Colon (tissue), 2 donors: ENCODE results near the gene ALG1.

Experiments
- FAIRE-seq: peaks from 2 replicates; lab custom pipeline; 2012; peaks lifted over from hg19 to GRCh38; lab: Jason Lieb, UNC
- donor health status: control.
- donor health status: control.

The ALG1 gene, protein sequence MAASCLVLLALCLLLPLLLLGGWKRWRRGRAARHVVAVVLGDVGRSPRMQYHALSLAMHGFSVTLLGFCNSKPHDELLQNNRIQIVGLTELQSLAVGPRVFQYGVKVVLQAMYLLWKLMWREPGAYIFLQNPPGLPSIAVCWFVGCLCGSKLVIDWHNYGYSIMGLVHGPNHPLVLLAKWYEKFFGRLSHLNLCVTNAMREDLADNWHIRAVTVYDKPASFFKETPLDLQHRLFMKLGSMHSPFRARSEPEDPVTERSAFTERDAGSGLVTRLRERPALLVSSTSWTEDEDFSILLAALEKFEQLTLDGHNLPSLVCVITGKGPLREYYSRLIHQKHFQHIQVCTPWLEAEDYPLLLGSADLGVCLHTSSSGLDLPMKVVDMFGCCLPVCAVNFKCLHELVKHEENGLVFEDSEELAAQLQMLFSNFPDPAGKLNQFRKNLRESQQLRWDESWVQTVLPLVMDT

DNA sequence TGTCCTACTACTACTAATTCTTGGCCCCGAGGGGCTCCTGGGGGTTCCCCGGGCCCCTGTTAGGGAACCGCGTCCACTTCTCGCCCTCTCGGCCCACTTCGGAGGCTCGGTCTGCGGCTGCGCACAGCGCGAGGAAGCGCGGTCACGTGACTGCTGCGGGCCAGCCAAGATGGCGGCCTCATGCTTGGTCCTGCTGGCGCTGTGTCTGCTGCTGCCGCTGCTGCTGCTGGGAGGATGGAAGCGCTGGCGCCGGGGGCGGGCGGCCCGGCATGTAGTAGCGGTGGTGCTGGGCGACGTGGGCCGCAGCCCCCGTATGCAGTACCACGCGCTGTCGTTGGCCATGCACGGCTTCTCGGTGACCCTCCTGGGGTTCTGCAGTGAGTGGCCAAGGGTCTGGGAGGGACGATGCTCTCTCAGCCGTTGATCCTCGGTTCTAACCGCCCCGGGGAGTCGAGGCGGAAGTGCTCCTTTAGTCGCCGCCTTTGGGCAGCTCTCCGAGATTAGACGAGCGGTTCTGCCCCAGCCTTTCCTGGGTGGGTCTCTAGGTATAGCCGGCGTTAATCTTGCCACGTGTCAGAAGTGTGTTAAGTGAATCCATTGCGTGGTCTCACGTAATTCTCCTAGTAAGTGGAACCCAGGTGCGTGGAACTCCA, at the start of gene ALG1:
Gene ALG1 (plus strand): TSS at position 163 of the 653 bp plus-strand sequence. CDS start 7 bp downstream, at position 170.
- no peak for FAIRE-seq

DNA sequence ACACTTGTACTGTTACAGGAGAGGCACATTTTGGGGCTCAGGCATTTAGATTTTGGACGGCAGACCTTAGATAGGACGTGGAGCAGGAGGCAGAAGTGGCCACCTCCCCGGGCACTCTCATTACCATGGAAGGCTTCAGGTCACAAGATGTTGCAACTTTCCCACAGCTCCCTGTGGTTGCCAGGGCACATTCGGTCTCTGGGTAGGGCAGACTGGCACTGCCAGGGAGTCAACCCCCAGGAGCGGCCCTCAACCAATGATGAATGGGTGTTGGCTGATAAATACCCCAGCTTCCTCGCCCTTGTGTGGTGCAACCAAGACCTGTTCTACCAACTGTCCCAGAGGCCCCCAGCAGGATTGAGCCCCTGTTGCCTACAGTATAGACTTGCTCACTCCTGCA, 49.1 kb upstream of the ALG1 start:
- no peak for FAIRE-seq

DNA sequence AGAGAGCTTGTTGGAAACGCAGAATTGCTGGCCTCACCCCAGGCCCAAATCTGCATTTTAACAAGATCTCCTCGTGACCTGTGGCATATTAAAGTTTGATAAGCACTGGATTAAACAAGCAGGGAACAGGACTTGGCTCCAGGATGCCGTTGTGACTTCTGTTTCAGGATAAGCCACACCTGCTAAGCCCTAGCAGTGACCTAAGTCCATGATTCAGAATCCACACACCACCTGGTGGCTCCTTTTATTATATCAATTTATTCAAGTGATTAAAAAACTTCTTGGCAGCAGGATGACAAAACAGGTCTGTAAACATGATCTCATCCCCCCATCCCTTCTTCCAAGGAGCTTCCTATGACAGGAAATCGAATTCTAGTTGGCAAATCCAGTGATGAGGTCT, 47.0 kb upstream of the ALG1 start:
- FAIRE-seq = no peak

DNA sequence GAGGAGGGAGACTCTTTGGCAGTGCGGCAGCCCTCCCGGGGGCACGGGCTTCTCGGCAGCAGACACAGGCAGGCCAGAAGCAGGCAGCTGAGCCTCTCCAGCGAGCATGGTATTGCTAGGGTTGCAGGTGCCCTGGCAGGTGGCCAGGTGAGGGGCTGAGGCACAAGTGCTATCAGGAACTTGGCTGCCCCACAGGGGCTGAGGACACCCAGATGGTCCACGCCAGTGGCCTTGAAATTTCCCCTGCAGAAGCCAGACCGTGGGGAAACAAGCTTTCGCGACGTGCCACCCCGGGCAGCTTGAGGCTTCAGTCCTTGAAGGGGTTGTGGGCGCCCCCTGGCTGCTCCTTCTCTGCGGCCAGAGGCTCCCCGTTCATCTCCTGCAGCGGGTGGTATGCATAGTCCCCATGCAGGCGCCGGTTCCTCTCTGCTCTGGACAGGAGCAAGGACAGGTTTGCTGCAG, 46.4 kb upstream of the ALG1 start:
- FAIRE-seq = no peak

DNA sequence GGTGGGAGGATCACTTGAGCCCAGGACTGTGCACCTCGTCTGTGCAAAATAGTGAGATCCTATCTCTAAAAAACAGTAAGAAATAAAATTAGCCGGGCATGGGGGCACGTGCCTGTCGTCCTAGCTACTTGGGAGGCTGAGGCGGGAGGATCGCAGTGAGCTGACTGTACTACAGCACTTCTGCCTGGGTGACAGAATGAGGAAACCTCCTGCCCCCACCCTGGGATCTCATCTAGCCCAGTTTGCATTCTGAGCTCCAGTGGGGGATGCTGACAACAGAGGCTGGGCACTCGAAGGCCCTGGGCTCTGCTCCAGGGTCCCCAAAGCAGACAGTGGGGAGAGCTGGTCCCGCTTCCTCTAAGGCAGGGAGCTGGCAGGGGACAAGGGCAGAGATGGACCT, 45.0 kb upstream of the ALG1 start:
- no peak for FAIRE-seq

DNA sequence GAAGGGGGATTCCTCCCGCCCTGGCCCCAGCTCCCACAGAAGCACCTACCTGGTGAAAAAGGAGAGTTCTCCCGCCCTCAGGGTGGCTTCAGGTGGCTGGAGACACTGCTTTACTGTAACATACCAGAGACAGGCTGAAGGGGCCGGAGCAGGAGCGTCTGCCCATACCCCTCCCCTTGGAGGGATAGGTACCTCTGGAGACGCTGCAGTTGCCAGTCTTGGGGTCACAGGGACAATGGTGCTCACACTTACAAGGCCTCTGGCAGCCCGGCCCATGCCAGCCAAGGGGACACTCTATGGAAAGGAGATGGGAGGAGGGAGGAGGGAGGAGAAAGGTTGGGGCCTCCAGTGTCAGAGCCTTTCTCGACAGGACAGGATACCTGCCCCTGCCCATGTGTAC, 44.6 kb upstream of the ALG1 start:
- FAIRE-seq = no peak

DNA sequence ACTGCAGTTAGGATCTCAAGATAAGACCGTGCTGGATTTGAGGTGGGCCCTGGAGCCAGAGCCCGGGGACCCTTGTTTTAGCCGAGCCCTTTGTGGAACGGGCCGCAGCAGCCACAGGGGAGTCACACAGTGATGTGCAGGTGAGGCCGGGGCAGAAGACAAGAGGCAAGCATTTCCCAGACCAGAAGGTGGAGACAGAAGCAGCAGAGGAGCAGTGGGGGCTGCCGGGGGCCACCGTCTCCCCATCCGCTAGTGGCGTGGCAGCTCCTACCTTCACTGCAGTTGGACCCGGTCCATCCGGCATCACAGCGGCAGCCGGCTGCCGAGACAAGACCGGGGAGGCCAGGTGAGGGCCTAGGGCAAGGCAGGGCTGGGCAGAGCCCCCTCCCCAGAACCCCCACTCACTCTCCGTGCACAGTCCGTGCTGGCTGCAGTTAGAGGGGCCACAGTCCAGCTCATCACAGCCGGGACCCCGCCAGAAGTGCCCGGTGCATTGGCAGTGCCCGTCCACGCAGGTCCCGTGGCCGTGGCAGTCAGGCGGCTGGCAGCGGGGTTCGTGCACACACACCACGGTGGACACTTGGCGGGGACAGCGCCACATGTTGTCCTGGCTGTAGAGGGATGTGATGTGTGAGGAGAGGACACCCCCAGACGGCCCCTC, 43.9 kb upstream of the ALG1 start:
- FAIRE-seq = no peak

DNA sequence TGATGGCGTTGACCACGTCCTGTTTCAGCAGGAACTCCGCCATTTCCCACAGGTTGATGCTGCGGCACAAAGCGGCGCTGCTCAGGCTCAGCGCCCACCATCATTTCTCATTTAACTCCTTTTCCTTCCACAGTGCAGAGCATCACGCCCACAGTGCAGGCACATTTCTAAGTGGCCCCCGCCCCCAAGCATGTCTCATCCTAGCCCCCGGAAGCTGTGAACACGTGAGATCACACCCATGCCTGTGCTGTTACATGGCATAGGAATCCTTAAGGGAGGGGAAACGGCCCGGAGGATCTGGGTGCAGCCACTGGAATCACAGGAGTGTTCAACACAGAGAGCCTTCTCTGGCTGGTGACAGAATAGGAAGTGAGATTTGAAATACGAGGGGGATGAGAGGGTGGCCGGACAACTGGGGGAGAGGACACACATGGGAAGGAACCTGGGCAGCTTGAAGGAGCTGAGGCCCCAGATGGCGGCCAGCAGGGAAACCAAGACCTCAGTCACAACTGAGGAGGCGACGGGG, 42.6 kb upstream of the ALG1 start:
- FAIRE-seq = no peak

DNA sequence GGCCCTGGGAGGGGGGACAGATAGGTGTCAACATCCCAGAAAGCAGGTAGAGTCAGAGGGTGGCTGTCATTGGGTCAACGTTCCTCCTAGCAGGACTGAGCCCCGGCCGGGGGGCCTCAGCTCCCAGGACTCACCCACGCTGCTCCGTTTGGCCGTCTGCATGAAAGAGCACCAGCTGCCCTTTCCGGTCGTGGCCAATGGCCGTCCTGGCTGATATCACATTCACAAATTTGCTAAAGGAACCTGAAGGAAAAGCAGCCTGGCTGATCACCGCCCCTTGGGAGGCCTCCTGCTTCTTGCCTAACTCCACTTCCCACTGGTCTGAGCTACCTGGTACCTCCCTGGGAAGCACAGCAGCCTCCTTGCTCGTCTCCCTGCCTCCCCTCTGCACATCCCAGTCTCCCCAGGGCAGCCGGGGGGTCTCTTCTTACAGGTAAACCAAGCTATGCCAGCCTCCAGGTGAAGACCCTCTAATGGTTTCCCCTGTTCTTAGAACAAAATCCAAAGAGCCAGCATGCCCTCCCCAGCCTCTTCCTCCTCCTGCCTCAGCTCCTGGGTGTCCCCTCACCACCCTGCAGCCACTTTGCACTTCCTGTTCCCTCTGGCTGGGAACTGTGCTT, 41.3 kb upstream of the ALG1 start:
- FAIRE-seq = no peak

DNA sequence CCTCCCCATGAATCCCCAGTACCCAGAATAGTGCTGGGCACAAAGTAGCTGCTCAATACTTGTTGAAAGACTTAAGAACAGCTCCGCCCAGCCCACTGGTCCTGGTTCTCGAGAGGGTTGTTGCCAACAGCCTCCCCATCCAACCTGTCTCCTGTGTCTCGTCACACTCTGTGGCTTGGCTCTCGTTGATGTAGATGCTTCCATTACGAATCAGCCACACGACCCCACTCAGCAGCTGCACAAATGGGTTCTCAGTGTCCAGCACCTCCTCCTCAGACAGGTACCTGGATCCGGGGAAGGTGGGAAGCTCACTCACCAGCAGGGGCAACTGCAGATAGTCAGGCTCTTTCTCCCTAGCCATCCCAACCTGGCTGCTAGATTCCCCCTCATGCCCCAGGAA, 40.0 kb upstream of the ALG1 start:
- FAIRE-seq = no peak

DNA sequence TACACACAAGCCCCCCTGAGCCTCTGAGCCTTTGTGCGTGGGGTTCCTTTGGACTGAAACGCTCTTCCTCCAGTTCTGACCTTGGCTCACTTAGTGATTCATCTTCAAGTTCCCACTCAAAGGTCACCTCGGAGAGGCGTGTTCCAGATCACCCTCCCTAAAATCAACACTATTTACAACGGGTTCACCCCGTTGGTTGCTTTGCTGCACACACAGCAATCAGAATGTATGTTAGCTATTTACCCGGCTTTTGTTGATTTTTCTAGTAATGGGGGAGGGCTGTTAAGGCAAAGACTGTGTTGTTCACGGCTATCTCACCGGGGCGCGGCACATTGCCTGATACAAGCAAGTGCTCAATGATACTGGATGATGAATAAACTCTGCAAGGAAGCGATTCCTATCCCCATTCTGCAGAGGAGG, 38.9 kb upstream of the ALG1 start:
- no peak for FAIRE-seq

DNA sequence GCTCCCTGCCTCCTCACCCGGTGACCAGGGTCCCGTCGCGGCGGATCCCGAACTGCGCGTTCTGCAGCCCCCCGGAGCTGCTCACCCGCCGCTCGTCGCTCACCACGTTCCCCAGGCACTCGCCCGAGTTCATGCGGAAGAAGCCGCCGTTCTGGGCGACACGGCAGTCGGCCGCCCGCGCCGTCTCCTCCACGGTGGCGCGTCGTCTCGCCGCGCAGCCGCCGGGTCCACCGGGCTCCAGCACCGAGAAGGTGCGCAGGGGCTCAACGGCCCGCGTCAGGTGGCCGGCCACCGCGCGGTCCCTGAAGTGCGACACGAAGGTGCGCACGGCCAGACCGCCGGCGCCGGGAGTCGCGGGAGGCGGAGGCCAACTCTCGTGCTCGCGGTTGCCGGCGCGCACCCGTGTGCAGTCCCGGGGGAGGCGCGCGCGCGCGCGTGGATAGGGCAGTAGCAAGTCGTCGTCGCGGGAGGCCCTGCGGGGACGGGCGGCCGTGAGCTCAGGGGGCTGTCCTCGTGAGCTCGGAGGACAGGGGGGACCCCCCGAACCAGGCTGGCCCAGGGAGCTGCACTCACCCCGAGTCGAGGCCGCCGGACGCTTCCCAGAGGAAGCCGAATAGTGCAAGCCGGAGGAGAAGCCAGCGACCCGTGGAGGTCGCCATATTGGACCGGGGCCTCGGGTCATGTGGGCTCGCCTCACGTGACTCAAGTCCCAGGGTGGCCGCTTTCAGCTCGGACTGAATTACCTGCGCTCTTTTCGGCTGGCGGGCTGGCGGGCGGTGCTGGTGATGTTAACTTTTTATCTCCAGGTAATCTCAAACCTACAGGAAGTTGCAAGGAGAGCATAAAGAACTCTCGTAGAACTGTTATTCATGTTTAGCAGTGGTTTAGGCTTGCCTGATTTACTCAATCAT, 38.1 kb upstream of the ALG1 start, which contains the start of gene NAGPA:
Gene NAGPA (minus strand): TSS at position 680 of the 911 bp plus-strand sequence. CDS start 21 bp downstream, at position 659.
- FAIRE-seq = no peak

DNA sequence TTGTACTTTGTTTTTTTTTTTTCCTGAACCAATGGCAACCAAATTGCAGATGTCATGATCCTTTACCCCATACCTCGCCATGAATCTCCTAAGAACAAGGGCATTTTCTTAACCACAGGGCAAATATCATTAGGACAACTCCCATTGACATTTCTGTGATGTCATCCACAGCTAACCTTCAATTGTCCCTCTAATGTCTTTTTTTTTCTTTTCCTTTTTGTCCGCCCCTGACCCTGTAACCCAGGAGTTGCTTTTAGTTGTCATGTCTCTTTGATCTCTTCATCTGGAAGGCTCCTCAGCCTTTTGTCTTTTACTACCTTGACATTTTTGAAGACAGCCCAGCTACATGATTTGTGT, 37.5 kb upstream of the ALG1 start:
- FAIRE-seq = no peak

DNA sequence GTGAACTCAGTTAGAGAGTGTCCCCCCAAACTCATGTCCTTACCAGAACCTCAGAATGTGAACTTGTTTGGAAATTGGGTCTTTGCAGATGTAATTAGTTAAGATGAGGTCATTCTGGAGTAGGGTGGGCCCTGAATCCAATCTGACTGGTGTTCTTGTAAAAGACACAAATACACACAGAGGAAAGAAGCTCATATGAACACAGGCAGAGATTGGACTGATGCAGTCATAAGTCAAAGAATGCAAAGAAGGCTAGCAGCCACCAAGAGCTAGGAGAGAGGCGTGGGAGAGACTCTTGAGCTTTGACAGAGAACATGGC, 35.8 kb upstream of the ALG1 start:
- FAIRE-seq = no peak

DNA sequence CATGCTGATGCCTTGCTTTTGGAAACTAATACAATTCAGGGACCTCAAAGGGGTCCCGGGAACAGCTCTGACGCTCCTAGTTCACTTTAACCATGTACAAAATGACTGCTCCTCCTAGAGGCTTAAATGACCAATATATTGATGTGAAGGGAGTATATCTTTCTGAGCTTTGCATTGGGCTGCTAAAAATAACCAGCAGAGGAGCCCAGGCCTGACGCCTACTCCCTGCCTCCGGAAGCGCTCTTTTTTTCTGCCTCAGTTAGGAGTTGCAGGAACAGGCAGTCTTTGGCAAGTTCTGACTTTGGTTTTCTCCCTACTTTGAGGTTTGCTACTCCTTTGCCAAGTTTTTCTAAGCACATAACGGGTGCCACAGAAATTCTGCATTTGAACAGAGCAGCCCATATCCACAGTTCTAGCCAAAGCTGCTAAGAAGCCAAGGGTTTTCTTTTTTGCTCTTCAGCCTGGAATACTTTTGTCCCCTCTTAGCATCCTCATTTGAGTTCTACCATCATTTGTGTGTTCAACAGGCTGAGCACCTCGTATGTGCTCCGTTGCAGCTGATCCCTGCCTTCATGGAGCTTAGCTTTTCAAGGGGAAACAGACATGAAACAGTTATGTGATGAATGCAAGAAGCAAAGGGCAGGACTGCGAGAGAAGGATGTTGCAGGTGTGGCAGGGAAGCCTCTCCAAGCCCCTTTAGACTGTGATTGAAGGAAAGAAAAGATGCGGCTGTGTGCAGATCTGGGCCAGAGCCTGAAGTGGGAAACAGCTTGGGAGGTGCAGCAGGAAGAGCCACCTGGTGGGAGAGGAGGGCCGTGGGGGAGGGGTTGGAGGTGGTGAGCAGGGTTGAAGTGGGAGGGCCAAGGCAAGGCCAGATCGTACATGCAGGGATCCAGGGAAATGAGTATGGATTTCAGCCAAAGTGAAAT, 35.2 kb upstream of the ALG1 start:
- FAIRE-seq = no peak

DNA sequence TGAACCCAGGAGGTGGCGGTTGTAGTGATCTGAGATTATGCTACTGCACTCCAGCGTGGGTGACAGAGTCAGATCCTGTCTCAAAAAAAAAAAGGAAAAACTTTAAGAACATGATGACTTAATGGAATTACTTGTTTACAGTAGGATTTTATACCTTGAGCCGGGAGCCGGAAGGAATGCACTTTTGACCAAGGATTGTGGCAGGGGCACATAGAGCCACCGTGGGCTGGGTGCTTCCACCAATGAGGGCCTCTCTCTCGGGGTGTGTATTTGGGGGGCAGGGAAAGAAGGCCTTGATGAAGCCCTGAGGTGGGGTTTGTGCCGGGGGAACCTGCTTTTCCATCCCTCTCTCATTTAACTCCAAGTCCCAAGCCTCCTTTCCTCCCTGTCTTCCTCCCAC, 31.2 kb upstream of the ALG1 start:
- no peak for FAIRE-seq

DNA sequence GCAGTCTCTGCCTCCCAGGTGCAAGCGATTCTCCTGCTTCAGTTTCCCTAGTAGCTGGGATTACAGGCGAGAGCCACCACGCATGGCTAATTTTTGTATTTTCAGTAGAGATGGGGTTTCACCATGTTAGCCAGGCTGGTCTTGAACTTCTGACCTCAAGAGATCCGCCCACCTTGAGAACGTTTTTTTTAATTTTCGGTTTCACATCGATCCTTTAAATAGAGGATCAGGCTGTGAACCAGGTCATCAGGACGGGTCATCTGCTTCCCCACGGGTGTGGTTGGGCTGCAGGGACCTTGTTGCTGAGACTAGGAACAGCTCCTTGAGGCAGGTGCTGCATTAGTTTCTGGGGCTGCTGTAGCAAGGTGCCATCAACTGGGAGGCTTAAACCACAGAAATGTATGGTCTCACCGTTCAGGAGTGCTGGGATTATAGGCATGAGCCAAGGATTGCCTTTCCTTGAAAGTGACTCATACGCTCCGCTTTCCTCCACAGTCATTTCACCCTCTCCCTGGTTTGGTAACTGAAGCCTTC, 30.0 kb upstream of the ALG1 start:
- FAIRE-seq = no peak

DNA sequence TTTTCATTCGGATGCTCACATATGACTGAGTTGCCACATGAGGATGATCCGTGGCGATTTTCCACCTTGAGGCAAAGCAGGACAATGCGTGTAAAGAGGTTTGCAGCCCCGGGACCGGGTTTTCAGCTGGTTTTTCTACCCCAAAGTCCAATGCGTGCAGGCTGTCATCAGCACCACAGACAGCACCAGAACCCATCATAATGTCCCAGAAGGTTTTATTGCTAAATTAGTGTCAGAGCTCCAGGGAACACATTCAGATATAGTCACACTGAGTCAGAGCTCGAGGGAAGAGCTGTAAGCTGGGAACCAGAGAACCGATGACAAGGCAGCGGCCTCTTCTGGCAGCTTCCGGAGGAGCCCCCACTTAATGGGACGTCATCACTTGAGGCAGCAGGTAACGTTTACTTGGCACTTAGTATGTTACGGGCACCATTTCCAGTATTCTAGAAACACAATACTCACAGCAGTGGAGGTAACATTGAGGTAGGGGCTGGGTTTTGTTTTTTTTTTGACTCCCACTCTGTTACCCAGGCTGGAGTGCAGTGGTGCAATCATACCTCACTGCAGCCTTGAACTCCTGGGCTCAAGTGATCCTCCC, 29.0 kb upstream of the ALG1 start:
- FAIRE-seq = no peak

DNA sequence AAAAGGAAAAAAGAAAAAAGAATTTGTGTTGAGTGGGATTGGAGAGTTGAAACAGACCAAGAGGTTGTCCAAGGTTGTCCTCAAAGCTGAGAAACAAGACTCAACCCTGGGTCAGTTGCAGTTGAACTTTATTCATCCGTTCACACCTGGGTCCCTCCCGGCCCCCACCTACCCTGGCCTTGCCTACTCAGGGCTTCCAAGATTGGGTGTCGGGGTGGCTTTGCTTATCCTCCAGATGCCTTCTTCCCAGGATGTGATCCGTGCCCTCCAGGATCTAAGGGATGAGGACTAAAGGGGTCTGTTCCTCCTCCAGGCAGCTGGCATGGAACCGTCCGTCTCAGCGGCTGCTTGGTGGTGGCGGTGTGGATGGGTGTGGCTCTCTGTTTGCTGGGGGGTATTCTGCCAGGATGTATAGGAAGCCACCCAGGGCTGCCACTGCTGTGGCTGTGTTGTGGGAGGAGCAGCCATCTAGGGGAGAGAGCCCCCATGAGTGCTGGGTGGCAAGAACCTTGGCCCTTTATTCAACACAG, 27.6 kb upstream of the ALG1 start:
- FAIRE-seq = no peak
